ENCODE data around the gene OBSL1.

Gene OBSL1

DNA sequence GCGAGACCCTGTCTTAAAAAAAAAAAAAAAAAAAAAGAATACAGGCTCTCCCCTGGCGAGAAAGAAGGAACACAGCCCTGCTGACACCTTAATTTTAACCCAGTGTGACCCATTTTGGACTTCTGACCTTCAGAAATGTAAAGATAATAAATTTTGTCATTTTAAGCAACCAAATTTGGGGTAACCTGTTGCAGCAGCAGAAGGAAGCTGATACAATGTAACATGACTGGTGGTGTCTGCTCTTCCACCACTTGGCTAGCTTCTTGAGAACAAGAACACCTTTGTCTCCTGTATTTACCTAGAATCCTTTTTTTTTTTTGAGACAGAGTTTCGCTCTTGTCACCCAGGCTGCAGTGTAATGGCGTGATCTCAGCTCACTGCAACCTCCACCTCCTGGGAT is 19.8 kb upstream of the OBSL1 start:
- no peaks in the 10 kb centered on the region for H3K4me1 ChIP-seq (ENCODE audit: insufficient read depth, poor library complexity, severe bottlenecking)
- ATAC-seq (ENCODE audit: low read depth) (no peak), DNase-seq (ENCODE audit: low spot score) (no peak)
- H3K9me3 ChIP-seq (ENCODE audit: severe bottlenecking) = no peaks in the 10 kb centered on the region
- no peak overlapping the region for H3K4me3 ChIP-seq (ENCODE audit: severe bottlenecking)
- no peaks in the 10 kb centered on the region for H3K27me3 ChIP-seq (ENCODE audit: insufficient read depth, poor library complexity, severe bottlenecking)
- TF ChIP-seq, protein P1, sequence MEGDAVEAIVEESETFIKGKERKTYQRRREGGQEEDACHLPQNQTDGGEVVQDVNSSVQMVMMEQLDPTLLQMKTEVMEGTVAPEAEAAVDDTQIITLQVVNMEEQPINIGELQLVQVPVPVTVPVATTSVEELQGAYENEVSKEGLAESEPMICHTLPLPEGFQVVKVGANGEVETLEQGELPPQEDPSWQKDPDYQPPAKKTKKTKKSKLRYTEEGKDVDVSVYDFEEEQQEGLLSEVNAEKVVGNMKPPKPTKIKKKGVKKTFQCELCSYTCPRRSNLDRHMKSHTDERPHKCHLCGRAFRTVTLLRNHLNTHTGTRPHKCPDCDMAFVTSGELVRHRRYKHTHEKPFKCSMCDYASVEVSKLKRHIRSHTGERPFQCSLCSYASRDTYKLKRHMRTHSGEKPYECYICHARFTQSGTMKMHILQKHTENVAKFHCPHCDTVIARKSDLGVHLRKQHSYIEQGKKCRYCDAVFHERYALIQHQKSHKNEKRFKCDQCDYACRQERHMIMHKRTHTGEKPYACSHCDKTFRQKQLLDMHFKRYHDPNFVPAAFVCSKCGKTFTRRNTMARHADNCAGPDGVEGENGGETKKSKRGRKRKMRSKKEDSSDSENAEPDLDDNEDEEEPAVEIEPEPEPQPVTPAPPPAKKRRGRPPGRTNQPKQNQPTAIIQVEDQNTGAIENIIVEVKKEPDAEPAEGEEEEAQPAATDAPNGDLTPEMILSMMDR (IDR thresholded peaks at IDR 0.05; ENCODE audit: poor library complexity, severe bottlenecking) = no peak
- no peak overlapping the region for H3K27ac ChIP-seq (ENCODE audit: poor library complexity, severe bottlenecking)
- no peaks in the 10 kb centered on the region for H3K36me3 ChIP-seq (ENCODE audit: low read depth)

DNA sequence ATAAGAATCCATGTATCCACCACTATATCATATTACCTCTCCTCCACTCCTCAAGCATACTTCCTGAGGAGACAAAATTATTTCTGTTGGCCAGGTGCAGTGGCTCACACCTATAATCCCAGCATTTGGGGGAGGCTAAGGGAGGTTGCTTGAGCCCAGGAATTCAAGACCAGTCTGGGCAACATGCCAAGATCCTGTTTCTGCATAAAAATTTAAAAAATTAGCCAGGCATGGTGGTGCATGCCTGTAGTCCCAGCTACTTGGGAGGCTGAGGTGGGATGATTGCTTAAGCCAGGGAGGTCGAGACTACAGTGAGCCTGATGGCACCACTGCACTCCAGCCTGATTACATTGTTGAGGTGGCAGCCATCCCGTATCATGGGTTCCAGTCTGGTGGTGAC is 10.0 kb upstream of the OBSL1 start:
- Histone ChIP-seq H3K9me3 (ENCODE audit: severe bottlenecking) (no peaks in the 10 kb centered on the region), H3K4me1 (ENCODE audit: insufficient read depth, poor library complexity, severe bottlenecking) (no peaks in the 10 kb centered on the region), H3K27me3 (ENCODE audit: insufficient read depth, poor library complexity, severe bottlenecking) (no peaks in the 10 kb centered on the region), H3K27ac (ENCODE audit: poor library complexity, severe bottlenecking) (no peak overlapping the region), H3K36me3 (ENCODE audit: low read depth) (no peaks in the 10 kb centered on the region), H3K4me3 (ENCODE audit: severe bottlenecking) (no peak overlapping the region)
- TF ChIP-seq, protein P1 (IDR thresholded peaks at IDR 0.05; ENCODE audit: poor library complexity, severe bottlenecking) = no peak
- no peak for DNase-seq (ENCODE audit: low spot score)
- no peak for ATAC-seq (ENCODE audit: low read depth)

DNA sequence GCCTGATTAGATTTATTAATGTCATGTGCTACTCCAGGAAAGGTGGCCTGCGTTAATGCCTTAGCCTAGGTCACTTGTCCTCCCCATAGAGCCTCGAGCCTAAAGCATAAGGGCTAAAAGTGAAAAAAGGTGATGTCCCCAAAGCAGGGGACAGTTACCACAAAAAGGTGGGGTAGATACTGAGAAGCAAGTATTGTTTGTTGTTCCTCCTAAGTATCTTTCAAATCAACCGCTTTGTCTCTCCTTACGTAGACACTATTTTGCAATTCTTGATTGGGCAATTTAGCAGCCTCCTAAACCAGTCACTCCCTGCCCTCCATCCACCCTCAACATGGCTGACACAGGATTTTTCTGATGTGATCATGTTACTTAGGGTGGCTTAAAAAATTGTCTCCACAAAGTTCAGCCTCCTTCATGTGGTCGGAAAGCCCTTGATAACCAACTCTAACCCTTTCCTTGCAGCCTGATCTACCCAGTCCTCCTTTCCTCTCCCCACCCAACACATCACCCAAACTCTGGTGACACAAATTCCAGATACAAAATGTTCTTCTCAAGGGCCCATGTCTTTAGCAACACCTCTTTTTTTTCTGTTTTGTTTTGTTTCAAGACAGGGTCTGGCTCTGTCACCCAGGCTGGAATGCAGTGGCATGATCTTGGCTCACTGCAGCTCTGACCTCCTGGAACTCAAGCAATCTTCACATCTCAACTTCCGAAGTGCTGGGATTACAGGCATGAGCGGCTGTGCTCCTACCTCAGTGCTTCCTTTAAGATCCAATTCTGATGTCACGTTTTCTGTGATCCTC is 7.7 kb upstream of the OBSL1 start:
- ATAC-seq (ENCODE audit: low read depth) (no peak), DNase-seq (ENCODE audit: low spot score) (no peak)
- Histone ChIP-seq H3K4me1 (ENCODE audit: insufficient read depth, poor library complexity, severe bottlenecking) (no peaks in the 10 kb centered on the region), H3K27ac (ENCODE audit: poor library complexity, severe bottlenecking) (no peak overlapping the region), H3K9me3 (ENCODE audit: severe bottlenecking) (no peaks in the 10 kb centered on the region), H3K4me3 (ENCODE audit: severe bottlenecking) (no peak overlapping the region), H3K36me3 (ENCODE audit: low read depth) (no peaks in the 10 kb centered on the region), H3K27me3 (ENCODE audit: insufficient read depth, poor library complexity, severe bottlenecking) (no peaks in the 10 kb centered on the region)
- TF ChIP-seq, protein P1 (IDR thresholded peaks at IDR 0.05; ENCODE audit: poor library complexity, severe bottlenecking) = no peak

DNA sequence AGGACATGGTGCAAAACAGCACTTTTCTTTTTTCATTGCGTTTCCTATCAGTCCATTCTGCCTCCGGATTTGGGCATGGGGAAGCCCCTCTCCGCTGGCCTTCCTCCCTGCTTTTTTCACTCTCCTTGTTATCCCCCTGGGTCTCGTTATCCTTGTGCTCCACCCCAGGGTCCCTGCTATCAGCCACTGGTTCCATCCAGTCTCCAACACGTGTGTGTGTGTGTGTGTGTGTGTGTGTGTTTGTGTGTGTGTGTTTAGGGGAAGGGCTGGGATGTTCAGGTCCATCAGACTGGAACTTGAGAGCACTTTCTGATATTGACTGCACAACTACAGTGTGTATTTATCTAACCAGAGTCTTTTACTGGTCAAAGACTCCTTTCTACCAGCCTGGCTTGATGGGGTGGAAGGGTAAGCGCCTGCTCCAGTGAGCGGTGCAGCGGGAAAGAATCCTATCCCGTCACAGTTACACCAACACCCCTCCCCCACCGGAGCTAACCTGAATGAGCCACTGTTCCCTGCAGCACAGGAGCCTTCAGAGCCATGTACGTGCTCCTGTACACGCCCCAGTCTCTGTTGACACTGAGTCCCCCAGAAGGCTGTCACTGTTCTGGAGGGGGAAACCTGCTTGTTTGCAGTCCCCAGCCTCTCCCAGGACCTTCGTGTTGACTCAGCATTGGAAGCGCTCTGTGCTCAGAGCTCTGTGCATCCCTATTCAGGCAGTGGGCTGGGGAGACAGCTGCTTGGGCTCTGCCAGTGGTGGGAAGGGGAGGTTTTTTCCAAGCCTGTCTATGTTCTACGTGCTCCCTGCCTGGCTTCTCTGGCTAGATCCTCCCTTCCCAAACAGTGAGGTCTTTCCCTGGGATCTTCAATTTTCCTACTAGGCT is 5.4 kb upstream of the OBSL1 start:
- H3K27ac ChIP-seq (ENCODE audit: poor library complexity, severe bottlenecking) = no peak overlapping the region
- no peaks in the 10 kb centered on the region for H3K9me3 ChIP-seq (ENCODE audit: severe bottlenecking)
- H3K27me3 ChIP-seq (ENCODE audit: insufficient read depth, poor library complexity, severe bottlenecking) = no peaks in the 10 kb centered on the region
- ATAC-seq (ENCODE audit: low read depth) = peak; percentile 21; the same call in 1 of the 3 replicates
- H3K4me1 ChIP-seq (ENCODE audit: insufficient read depth, poor library complexity, severe bottlenecking) = peaks cover under 1% of the 10 kb centered on the region
- TF ChIP-seq, protein P1 (IDR thresholded peaks at IDR 0.05; ENCODE audit: poor library complexity, severe bottlenecking) = no peak
- DNase-seq (ENCODE audit: low spot score) = no peak
- no peaks in the 10 kb centered on the region for H3K36me3 ChIP-seq (ENCODE audit: low read depth)
- H3K4me3 ChIP-seq (ENCODE audit: severe bottlenecking) = no peak overlapping the region
